NCI-H1048 (cell line): ENCODE measurements around the gene THADA.

Experiments used
- DNase-seq: peaks from one replicate; lab custom pipeline; 2025; lab: John Stamatoyannopoulos, UW

The THADA gene

GRCh38 chr2:43509886-43510285 lies 86.0 kb downstream of the THADA start:
- no peak for DNase-seq

- DNase-seq = no peak
Observed at GRCh38 chr2:43508209-43508608, 87.6 kb downstream of the THADA start.

GRCh38 chr2:43507137-43507536 lies 88.7 kb downstream of the THADA start:
- no peak for DNase-seq

GRCh38 chr2:43495727-43496126 lies 100.1 kb downstream of the THADA start:
- no peak for DNase-seq

- DNase-seq = no peak
Observed at GRCh38 chr2:43493954-43494353, 101.9 kb downstream of the THADA start.

- no peak for DNase-seq
Observed at GRCh38 chr2:43491065-43491639, 104.7 kb downstream of the THADA start.

- no peak for DNase-seq
Observed at GRCh38 chr2:43490252-43490786, 105.5 kb downstream of the THADA start.

- no peak for DNase-seq
Observed at GRCh38 chr2:43488737-43489136, 107.1 kb downstream of the THADA start.

GRCh38 chr2:43486603-43487002 lies 109.2 kb downstream of the THADA start:
- no peak for DNase-seq

- peak; percentile 1 for DNase-seq
Observed at GRCh38 chr2:43484323-43484930, 111.4 kb downstream of the THADA start.

GRCh38 chr2:43482961-43483360 lies 112.9 kb downstream of the THADA start:
- DNase-seq = no peak

- DNase-seq = no peak
Observed at GRCh38 chr2:43481927-43482542, 113.8 kb downstream of the THADA start.

GRCh38 chr2:43480874-43481273 lies 115.0 kb downstream of the THADA start:
- DNase-seq = no peak

GRCh38 chr2:43478412-43479086 lies 117.3 kb downstream of the THADA start:
- DNase-seq = no peak

- no peak for DNase-seq
Observed at GRCh38 chr2:43475922-43476321, 119.9 kb downstream of the THADA start.

- no peak for DNase-seq
Observed at GRCh38 chr2:43475137-43475846, 120.5 kb downstream of the THADA start.

GRCh38 chr2:43474273-43474672 lies 121.6 kb downstream of the THADA start:
- DNase-seq = no peak

- DNase-seq = no peak
Observed at GRCh38 chr2:43473767-43474166, 122.1 kb downstream of the THADA start.

GRCh38 chr2:43472527-43473194 lies 123.2 kb downstream of the THADA start:
- no peak for DNase-seq

- DNase-seq = no peak
Observed at GRCh38 chr2:43469713-43470112, 126.1 kb downstream of the THADA start.

GRCh38 chr2:43469094-43469493 lies 126.7 kb downstream of the THADA start:
- no peak for DNase-seq

- DNase-seq = no peak
Observed at GRCh38 chr2:43467891-43468290, 127.9 kb downstream of the THADA start.
